Fibroblast of skin of right biceps (primary cell): ENCODE results near the gene METTL1.
A peak's percentile ranks its signal among the peaks of the same experiment; 100 is the strongest.
"Not testable (repeated sequence)": the region's sequence is repeated elsewhere in the genome, so short reads cannot be mapped to it uniquely, and the experiment has no call there.

Experiments
- DNase-seq: peaks from one replicate; pipeline ENCODE4 v3.0.0-alpha.2; 2013

Gene METTL1

DNA sequence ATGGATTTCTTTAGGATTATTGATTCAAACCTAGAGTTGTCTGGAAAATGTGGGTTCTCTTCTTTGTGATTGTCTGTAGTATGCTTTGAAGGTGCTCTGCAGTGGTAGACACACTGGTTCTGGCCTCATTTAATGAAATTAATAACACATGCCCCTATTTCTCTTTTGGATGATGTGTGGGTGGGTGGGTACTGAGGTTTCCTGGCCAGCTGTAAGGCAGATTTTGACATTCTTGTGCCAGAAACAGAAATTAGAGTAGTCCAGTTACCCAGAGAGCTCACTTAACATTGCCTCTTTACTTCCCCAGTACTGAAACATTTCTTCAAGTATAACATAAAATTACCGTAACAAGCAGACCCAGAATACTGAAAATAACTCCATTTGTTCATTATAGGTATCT lies 25.1 kb upstream of the METTL1 start:
- no peak for DNase-seq

GRCh38 chr12:57795354-57795753 lies 23.4 kb upstream of the METTL1 start:
- no peak for DNase-seq

DNA sequence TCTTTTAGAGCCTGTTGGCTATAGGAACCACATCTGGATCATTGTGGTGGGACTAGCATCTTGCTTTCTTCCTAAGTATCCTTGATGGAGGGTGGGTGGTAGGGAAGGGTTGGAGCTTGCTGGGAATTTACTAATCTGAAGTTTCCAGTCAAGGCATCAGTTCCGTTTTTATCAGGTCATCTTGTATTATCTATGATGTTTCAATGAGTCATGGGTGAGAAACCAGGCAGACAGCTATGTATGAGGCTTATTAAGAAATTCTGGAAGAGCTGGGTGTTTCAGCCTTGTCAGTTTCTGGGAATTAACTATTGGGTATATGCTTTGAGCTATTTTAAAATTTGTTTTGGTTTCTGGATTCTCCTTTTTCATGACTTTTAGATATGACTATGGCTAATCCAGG lies 22.0 kb upstream of the METTL1 start:
- peak; percentile 88 for DNase-seq

DNA sequence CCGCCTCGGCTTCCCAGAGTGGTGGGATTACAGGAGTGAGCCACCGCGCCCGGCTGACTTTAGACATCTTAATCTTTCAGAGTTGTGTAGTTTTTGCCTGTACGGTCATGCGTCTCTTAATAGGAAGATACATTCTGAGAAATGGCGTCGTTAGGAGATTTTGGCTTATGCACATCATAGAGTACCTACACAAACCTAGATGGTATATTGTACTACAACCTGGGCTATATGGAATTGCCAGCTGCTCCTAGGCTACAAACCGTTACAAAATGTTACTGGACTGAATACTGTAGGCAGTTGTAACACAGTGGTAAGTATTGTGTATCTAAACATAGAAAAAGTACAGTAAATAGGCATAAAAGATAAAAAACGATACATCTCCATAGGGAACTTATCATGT lies 12.0 kb upstream of the METTL1 start:
- DNase-seq = no peak

DNA sequence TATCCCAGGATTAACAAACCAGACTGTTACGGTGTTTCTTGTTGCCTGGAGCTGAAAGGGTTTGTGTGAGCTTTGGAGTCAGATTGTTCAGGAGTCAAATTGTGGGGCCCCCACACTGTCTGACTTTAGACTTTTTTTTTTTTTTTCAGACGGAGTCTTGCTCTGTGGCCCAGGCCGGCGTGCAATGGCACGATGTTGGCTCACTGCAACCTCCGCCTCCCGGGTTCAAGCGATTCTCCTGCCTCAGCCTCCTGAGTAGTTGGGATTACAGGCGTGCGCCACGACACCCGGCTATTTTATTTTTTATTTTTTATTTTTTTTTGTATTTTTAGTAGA lies 11.5 kb upstream of the METTL1 start:
- DNase-seq = no peak

- peak; percentile 94 for DNase-seq
Observed at GRCh38 chr12:57782608-57783465, 10.9 kb upstream of the METTL1 start, which contains the start of gene TSFM. Gene TSFM (plus strand): TSS chr12:57782787. CDS start chr12:57782802, 15 bp downstream.

DNA sequence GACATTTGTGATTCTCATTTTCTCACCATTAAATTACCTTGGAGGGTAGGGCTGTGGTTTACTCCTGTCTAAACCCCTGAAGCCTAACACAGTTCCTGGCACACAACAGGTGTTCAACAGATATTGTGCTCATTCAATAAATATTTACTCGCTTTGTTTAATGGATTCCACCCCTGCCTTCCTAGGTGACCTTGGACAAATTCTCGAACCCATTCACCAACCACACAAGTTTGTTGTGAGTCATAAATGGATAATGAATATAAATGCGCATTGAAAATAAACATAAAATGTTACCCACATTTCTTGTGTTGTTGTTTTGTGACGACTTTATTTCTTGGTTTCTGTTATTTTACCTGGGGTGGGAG lies 10.3 kb upstream of the METTL1 start:
- DNase-seq = no peak

- no peak for DNase-seq
Observed at GRCh38 chr12:57781801-57782200, 9.9 kb upstream of the METTL1 start.

DNA sequence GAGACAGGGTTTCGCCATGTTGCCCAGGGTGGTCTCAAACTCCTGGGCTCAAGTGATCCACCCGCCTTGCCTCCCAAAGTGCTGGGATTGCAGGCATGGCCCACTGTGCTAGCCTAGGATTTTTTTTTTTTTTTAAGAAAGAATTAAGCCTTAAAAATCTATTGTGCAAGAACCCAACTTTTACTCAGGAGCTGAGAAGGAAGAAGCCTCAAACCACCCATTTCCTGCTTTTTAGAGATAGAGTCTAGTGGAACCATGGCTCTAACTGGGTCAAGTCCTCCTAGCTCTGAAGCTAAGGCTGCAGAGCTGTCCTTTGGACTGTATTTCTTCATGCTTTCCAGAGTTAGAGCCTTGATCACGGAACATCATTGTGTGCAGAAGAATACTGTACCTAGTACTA lies 9.3 kb upstream of the METTL1 start:
- DNase-seq = no peak

- no peak for DNase-seq
Observed at GRCh38 chr12:57780284-57780897, 8.5 kb upstream of the METTL1 start.

DNA sequence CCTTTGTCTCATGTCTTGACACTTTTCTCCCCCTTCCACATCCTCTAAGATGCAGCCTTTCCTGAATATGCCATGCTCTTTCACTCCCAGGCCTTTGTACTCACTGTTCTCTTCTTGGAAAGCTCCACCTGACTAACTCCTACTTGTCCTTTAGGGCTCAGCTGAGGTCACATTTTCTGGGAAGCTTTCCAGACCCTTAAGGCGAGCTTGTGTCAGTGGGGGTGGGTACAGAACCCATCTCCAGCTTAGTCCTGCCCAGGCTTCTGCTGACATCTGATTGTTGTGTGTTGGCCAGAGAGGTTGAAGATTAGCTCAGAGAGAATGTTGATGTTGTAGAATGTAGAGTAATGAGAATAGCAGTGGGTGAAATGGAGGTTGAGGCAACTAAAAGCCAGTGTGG lies 7.8 kb upstream of the METTL1 start:
- DNase-seq = no peak

- no peak for DNase-seq
Observed at GRCh38 chr12:57777911-57778310, 6.0 kb upstream of the METTL1 start.

GRCh38 chr12:57777367-57777766 lies 5.5 kb upstream of the METTL1 start:
- DNase-seq = no peak

DNA sequence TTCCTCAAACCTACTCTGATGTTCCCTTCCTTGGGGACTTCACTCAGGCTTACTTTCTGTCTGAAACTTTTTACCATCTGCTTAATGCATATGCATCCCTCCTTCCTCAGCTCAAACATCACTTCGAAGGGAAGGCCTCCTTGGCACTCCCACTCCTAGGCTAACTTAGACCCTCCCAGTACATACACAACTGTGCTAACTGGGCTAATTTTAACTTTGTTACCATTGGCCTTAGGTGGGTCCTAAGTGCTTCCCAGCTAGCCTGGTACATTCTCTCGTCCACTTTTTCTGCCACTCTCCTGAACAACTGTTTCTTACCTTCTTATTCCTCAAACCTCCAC lies 4.3 kb upstream of the METTL1 start:
- DNase-seq = no peak

DNA sequence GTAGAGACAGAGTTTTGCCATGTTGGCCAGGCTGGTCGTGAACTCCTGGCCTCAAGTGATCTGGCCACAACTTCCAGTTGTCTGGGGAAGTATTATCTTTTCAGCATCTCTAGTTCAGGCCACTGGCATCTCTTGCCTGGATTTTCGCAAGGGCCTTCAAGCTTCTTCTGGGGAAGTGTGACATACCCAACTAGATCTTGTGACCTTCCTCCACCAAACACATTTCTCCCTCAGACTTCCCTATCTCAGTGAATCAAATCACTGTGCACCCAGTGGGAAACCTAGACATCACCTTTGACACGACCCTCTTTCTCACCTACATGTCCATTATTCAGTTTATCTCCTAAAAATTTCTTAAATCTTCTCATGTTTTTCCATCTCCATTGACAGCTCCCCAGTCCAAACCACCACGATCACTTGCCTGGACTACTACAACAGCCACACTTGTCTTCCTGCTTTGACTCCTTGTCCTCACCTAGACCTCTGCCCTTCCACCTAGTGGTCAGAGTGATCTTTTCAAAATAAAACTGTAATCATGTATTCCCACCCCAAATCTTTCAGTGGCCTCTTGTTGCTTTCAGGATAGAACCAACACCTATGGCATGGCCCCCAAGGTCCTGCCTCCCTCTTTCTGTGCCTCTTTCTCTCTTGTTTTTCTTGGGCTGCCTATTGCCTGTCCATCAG lies 3.8 kb upstream of the METTL1 start:
- no peak for DNase-seq

GRCh38 chr12:57775044-57775443 lies 3.1 kb upstream of the METTL1 start:
- no peak for DNase-seq

- not testable (repeated sequence) for DNase-seq
Observed at GRCh38 chr12:57774634-57775033, 2.7 kb upstream of the METTL1 start.

DNA sequence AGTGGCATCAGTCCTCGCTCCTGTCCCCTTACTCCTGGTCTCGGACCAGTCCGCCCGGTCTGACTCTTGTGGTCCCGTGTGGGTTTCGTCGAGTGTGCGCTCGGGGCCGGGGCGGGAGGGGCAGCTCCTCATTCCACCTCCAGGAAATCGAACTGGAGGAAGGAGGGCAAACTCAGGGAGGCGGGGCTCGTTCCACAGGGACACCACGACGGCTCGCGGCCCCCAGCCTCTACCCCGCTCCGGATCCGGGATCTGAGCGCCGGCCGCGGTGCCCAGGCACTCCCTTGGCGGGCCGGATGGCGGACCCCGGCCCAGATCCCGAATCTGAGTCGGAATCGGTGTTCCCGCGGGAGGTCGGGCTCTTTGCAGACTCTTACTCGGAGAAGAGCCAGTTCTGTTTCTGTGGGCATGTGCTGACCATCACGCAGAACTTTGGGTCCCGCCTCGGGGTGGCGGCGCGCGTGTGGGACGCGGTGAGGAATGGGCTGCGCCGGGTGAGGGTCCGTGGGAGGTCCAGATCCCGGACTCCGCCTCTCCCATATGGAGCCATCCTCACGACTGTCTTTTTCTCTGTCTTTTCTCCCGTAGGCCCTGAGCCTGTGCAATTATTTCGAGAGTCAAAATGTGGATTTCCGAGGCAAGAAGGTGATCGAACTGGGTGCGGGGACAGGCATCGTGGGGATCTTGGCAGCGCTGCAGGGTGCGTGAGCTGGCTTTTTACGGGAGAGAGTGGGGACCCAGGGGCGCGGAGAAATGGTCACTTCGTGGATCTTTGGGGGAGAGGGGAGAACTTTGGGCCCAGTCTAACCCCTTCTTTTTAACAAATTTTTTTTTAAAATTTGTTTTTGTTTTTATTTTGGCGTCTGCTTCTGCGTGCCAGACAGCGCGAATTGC lies 771 bp upstream of the METTL1 start, which contains the start of gene EEF1AKMT3:
Gene EEF1AKMT3 (plus strand): TSS at position 186 of the 894 bp plus-strand sequence. CDS start 111 bp downstream, at position 297.
- DNase-seq = peak; percentile 55

DNA sequence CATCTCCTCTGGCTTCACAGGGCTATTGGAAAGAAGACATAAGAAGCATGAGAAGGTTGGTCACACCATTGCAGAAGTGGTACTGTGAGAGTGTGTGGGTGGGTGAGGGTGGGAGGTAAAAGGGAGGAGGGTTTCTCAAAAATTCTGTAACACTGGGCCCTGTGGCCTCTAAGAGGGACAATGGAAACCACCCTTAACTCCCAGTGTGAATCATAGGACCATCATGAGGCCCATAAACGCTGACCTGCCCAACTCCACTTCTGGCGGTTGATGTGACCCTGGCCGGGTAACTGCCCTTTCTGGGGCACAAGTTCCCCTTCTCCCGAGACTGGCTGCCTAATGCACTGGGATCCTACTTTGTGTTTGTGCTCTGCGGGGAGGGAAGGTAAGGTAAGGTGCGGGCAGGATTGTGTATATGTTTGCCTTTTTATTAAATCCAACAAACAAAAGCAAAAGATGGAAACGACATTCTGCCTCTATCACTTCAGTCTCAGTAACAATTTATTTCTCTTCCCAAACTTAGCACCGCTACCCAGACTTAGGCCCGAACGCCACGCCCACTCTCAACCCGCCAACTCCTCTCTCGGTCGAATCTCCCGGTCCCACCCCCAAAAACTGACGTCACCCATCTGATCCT lies 551 bp downstream of the METTL1 start:
- DNase-seq = peak; percentile 94

DNA sequence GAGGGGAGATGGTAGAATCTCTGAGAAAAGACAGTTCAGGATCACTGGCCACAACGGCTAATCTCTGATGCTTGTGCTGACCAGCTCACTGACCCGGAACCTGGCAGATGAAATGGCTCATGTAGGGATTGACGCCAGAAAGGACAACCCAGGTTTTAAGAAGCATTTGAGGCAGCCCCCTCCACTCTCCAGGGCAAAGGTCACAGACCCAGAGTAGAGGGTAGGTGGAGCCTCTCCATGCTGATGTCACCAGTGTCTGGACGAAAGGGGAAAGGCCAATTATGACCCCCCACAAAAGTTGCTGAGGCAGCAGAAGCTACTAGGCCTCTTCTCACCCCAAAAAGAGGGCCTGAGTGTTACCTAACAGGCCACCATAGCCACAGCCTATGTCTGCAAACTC lies 1.2 kb downstream of the METTL1 start:
- DNase-seq = no peak

DNA sequence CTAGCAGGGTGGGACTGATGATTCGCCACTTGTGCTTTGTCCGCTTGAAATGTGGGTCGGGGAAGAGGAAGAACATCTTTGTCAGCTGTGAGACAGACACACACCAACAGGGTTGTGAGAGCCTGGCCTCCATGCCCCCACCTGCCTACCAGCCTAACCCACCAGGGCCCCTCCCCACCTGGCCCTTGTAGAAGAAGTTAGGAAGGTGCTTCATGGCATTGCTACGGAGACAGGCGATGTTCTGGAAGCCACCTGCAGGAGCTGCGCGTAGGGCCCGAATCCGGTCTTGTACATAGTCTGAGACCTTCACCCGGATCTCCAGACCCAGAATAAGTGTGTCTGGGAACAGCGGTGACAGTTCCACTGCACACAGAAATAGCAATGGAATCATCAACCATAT lies 2.3 kb downstream of the METTL1 start:
- DNase-seq = no peak

DNA sequence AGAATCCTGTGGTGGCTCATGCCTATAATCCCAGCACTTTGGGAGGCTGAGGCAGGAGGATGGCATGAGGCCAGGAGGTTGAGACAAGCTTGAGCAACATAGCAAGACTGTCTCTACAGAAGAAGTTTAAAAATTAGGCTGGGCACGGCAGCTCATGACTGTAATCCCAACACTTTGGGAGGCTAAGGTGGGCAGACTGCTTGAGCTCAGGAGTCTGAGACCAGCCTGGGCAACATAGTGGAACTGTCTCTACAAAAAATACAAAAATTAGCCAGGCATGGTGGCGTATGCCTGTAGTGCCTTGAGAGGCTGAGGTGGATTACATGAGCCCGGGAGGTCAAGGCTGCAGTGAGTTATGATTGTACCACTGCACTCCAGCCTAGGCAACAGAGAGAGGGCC lies 4.0 kb downstream of the METTL1 start:
- DNase-seq = no peak

- no peak for DNase-seq
Observed at GRCh38 chr12:57767305-57767698, 4.6 kb downstream of the METTL1 start.
